DND-41 (cell line): ENCODE data around the gene BRINP2.

Experiments used
- ATAC-seq: fragments of 200-7000 bp; cut with Tn5 transposase; 3 replicates; pipeline ENCODE4 v1.9.1; 2021; ENCODE audit warnings: low read depth; ENCODE audit not compliant: insufficient read depth
- DNase-seq: peaks from one replicate; pipeline ENCODE4 v3.0.0-alpha.2; 2020
- H2AFZ ChIP-seq: 2 replicates; pipeline ENCODE4 v1.6.0; 2012; ENCODE audit warnings: low read depth, low read length
- H3K27ac ChIP-seq: 2 replicates; pipeline ENCODE4 v1.5.1; 2012; ENCODE audit warnings: low read length, inconsistent platforms
- H3K27me3 ChIP-seq: fragments of 200-600 bp; sonication (generic); 2 replicates; pipeline ENCODE4 v1.6.0; 2012; ENCODE audit warnings: low read length, mild to moderate bottlenecking, inconsistent platforms; ENCODE audit not compliant: insufficient read depth, poor library complexity
- H3K36me3 ChIP-seq: 2 replicates; pipeline ENCODE4 v1.5.1; 2012; ENCODE audit warnings: low read length, inconsistent platforms; ENCODE audit not compliant: insufficient read depth
- H3K4me1 ChIP-seq: 2 replicates; pipeline ENCODE4 v1.5.1; 2012; ENCODE audit warnings: mild to moderate bottlenecking, low read length; ENCODE audit not compliant: insufficient read depth
- H3K4me2 ChIP-seq: 2 replicates; pipeline ENCODE4 v1.6.0; 2012; ENCODE audit warnings: mild to moderate bottlenecking, moderate library complexity, low read length, inconsistent platforms; ENCODE audit not compliant: insufficient read depth
- H3K4me3 ChIP-seq, 2 experiments: fragments of 200-600 bp in 1 of 2; shearing (Covaris generic) in 1 of 2; 2 replicates each; pipeline ENCODE4 v1.5.1; 2012 to 2016; ENCODE audit warnings: inconsistent platforms in 2 of 2, low read length in 2 of 2, mild to moderate bottlenecking in 2 of 2, low read depth in 1 of 2, moderate library complexity in 1 of 2
- H3K79me2 ChIP-seq: 2 replicates; pipeline ENCODE4 v1.6.0; 2012; ENCODE audit warnings: low read length, inconsistent platforms; ENCODE audit not compliant: insufficient read depth
- H3K9ac ChIP-seq: 2 replicates; pipeline ENCODE4 v1.6.0; 2012; ENCODE audit warnings: low read depth, mild to moderate bottlenecking, inconsistent platforms, low read length, moderate library complexity
- H3K9me3 ChIP-seq: 2 replicates; pipeline ENCODE4 v1.5.1; 2012; ENCODE audit warnings: low read length, moderate library complexity, mild to moderate bottlenecking, inconsistent platforms; ENCODE audit not compliant: insufficient read depth, severe bottlenecking
- H4K20me1 ChIP-seq: 2 replicates; pipeline ENCODE4 v1.6.0; 2012; ENCODE audit warnings: low read length; ENCODE audit not compliant: insufficient read depth
- EZH2 ChIP-seq: IDR thresholded peaks from 3 replicates; pipeline ENCODE4 v1.6.1; 2012; ENCODE audit warnings: borderline replicate concordance, low read depth, mild to moderate bottlenecking, moderate library complexity, low read length, inconsistent platforms; ENCODE audit not compliant: severe bottlenecking
- TF ChIP-seq, protein P1 (sequence below): IDR thresholded peaks from 2 replicates; pipeline ENCODE4 v1.5.1; 2012; ENCODE audit warnings: borderline replicate concordance, low read length, moderate library complexity, mild to moderate bottlenecking; ENCODE audit not compliant: poor library complexity, severe bottlenecking; ENCODE audit errors: extremely low read depth

BRINP2 gene

GRCh38 chr1:177228693-177229065 lies 57.9 kb downstream of the BRINP2 start:
- no peaks in the 10 kb centered on the region for H3K36me3 ChIP-seq
- H3K27ac ChIP-seq: no peak overlapping the region
- H3K4me2 ChIP-seq: no peak overlapping the region
- DNase-seq (no peak), ATAC-seq (no peak)
- TF ChIP-seq, protein P1, sequence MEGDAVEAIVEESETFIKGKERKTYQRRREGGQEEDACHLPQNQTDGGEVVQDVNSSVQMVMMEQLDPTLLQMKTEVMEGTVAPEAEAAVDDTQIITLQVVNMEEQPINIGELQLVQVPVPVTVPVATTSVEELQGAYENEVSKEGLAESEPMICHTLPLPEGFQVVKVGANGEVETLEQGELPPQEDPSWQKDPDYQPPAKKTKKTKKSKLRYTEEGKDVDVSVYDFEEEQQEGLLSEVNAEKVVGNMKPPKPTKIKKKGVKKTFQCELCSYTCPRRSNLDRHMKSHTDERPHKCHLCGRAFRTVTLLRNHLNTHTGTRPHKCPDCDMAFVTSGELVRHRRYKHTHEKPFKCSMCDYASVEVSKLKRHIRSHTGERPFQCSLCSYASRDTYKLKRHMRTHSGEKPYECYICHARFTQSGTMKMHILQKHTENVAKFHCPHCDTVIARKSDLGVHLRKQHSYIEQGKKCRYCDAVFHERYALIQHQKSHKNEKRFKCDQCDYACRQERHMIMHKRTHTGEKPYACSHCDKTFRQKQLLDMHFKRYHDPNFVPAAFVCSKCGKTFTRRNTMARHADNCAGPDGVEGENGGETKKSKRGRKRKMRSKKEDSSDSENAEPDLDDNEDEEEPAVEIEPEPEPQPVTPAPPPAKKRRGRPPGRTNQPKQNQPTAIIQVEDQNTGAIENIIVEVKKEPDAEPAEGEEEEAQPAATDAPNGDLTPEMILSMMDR: no peak
- TF ChIP-seq EZH2: no peak
- H4K20me1 ChIP-seq: no peaks in the 10 kb centered on the region
- no peak overlapping the region for H2AFZ ChIP-seq
- no peak overlapping the region for H3K4me3 ChIP-seq
- no peak overlapping the region for H3K9ac ChIP-seq
- no peaks in the 10 kb centered on the region for H3K27me3 ChIP-seq
- no peaks in the 10 kb centered on the region for H3K4me1 ChIP-seq
- H3K79me2 ChIP-seq: no peaks in the 10 kb centered on the region
- H3K9me3 ChIP-seq: no peaks in the 10 kb centered on the region

- Histone ChIP-seq H3K36me3 (no peaks in the 10 kb centered on the region), H3K79me2 (no peaks in the 10 kb centered on the region), H3K4me1 (no peaks in the 10 kb centered on the region), H3K9ac (no peak overlapping the region), H3K27me3 (no peaks in the 10 kb centered on the region), H4K20me1 (no peaks in the 10 kb centered on the region), H3K27ac (no peak overlapping the region), H3K9me3 (no peaks in the 10 kb centered on the region), H3K4me3 (no peak overlapping the region), H2AFZ (no peak overlapping the region), H3K4me2 (no peak overlapping the region)
- DNase-seq (no peak), ATAC-seq (no peak)
- no peak for TF ChIP-seq EZH2
- TF ChIP-seq, protein P1: no peak
Observed at GRCh38 chr1:177229781-177230180, 59.0 kb downstream of the BRINP2 start.

- H3K27me3 ChIP-seq: no peaks in the 10 kb centered on the region
- H3K79me2 ChIP-seq: no peaks in the 10 kb centered on the region
- H3K9ac ChIP-seq: no peak overlapping the region
- ATAC-seq (no peak), DNase-seq (no peak)
- H3K4me1 ChIP-seq: no peaks in the 10 kb centered on the region
- no peak overlapping the region for H3K27ac ChIP-seq
- H3K9me3 ChIP-seq: no peaks in the 10 kb centered on the region
- no peaks in the 10 kb centered on the region for H4K20me1 ChIP-seq
- no peaks in the 10 kb centered on the region for H3K36me3 ChIP-seq
- TF ChIP-seq EZH2: no peak
- TF ChIP-seq, protein P1: no peak
- H2AFZ ChIP-seq: no peak overlapping the region
- H3K4me3 ChIP-seq: no peak overlapping the region
- no peak overlapping the region for H3K4me2 ChIP-seq
Observed at GRCh38 chr1:177230228-177231016, 59.7 kb downstream of the BRINP2 start.
